HCEC 1CT (cell line): ENCODE data around the gene PITHD1.
A peak's percentile ranks its signal among the peaks of the same experiment; 100 is the strongest.
"Not testable (repeated sequence)": the region's sequence is repeated elsewhere in the genome, so short reads cannot be mapped to it uniquely, and the experiment has no call there.

Experiments used
- DNase-seq: peaks from one replicate; pipeline ENCODE4 v3.0.0-alpha.2; 2017

The PITHD1 gene, protein sequence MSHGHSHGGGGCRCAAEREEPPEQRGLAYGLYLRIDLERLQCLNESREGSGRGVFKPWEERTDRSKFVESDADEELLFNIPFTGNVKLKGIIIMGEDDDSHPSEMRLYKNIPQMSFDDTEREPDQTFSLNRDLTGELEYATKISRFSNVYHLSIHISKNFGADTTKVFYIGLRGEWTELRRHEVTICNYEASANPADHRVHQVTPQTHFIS

DNA sequence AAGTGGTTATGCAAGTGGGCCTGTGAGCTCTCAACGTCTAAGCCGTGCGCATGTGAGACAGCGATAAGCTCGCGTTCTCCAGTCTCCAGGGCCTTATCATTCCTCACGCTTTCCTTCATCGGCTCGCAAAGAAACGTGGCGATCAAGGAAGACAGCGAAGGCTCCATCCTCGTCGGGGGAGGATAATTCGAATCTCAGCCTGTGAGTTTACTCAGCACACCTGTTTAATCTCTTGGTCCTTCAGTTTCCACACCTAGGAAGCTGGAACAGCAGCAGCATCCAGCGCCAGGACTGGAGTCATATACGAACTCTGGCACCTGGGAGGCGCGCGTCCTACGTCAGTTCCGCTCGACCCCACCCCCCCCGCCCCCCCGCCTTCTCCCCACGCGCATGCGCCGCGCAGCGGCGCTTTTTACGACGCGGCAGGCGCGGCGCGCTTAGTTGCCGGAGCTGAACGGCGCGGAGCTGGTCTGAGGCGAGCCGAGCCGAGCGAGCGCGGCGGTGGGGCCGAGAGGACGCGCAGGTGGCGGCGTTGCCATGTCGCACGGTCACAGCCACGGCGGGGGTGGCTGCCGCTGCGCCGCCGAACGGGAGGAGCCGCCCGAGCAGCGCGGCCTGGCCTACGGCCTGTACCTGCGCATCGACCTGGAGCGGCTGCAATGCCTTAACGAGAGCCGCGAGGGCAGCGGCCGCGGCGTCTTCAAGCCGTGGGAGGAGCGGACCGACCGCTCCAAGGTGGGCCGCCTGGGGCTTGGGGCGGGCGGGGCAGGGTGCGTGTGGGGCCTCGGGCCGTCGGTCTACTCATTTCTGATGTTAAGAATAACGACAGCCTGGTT is at the start of gene PITHD1:
Gene PITHD1, plus strand, starts transcription at position 440 of the 836 bp plus-strand sequence. Its CDS starts 98 bp downstream, at position 538.
- peak; percentile 78 for DNase-seq

DNA sequence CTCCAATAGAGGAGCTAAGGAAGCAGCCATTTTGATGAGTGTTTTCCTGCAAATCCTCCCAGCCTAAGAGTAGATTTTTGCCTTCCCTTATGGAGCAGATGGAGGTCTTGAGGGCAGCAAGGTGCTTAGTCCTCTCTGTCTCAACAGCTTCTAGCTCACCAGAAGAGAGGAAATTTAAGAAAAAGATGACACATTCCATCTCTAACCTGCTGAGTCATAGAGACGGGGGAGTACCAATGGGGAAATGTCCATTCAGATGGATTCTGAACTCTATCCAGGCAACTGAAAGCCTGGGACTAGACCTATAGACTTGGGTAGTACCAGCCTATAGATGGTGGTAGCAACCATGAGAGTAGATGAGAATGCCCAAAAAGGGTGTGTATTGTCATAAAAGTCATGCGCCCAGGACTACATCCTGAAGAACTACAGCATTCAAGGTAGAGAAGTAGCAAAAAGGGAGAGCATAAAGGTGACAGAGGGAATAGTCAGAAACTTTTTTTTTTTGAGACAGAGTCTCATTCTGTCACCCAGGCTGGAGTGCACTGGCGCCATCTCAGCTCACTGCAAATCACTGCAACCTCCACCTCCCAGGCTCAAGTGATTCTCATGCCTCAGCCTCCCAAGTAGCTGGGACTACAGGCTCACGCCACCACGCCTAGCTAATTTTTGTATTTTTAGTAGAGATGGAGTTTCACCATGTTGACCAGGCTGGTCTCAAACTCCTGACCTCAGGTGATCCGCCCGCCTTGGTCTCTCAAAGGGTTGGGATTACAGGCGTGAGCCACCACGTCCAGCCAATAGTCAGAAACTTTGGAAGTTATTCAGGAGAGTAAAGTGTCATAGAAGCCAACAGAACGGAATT is 45.6 kb upstream of the PITHD1 start:
- peak; percentile 40 for DNase-seq

DNA sequence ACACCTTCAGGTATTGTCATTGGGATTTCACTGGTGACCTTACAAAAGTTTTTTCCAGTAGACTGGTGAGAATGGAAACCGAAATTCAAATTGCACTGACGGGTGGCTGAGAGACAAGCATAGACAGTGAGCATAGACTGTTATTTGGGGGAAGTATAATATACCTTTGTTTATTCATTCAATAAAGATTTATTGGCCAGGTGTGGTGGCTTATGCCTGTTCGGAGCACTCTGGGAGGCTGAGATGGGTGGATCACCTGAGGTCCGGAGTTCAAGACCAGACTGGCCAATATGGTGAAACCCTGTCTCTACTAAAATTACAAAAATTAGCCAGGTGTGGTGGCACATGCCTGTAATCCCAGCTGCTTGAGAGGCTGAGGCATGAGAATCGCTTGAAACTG is 44.9 kb upstream of the PITHD1 start:
- not testable (repeated sequence) for DNase-seq

DNA sequence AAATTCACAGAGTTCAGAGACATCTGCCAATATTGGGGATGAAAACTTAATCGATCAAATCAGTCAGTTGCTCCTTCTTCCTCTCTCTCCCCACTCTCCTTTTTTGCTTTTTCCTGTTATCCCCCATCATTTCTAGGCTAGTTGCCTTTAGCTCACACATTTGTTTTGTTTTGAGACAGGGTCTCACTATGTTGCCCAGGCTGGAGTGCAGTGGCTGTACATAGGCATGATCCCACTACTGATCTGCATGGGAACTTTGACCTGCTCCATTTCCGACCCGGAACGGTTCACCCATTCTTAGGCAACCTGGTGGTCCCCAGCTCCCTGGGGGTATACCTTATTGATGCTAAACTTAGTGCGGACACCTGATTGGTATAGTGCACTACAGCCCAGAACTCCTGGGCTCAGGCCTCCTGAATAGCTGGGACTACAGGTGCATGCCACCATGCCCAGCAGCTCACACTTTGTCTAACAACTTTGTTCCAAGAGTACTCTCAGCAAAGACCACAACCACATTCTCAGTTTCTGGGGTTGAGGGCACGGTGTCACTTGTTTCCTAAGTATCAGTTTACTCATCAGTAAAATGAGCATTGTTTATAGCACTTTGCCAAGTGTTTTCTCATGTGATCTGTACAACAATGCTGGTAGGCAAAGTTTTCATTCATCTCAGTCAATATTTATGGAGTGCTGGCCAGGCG is 41.6 kb upstream of the PITHD1 start:
- no peak for DNase-seq

DNA sequence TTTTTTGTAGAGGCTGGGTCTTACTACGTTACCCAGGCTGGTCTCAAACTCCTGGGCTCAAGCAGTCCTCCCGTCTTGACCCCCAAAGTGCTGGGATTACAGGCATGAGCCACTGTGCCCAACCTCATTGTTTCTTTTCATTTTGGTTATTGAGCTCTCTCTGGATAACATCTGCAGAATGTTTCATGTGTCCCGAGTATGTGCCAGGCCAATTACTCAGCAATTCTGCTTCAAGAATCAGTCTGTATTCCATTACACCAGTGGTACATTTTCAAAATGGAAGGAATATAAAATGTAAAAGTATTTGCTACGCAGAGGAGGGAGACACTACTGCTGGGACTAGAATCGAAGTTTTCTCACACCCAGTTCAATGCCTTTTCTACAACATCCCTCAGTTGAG is 36.6 kb upstream of the PITHD1 start:
- no peak for DNase-seq

DNA sequence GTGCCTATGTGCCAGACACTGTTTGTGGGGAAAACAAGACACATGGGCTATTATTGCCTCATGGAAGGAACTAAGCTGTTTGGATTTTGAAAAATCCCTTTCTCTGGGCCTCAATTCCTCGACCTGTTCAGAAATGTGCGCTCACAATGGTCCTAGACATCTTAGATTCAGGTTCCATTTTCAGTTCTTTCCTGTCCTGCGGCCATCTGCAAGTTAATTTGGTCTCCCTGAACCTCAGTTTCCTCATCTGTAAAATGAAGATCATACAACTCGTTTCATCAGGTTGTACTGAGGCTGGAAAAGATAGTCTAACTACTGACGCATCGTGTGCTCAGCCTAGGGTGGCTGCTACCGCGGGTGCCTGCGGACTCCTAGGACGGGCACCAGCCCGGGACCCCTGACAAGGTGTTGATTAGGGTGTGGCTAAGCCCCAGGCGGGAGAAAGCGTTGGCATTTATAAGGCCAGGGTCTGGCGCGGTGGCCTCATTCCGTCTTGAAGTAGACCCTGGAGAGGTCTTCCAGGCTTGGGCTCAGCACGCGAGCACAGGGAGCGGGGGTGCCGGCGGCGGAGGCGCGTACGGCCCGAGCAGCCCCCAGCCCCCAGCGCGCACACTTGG is 35.4 kb upstream of the PITHD1 start:
- DNase-seq, result peak; percentile 4

DNA sequence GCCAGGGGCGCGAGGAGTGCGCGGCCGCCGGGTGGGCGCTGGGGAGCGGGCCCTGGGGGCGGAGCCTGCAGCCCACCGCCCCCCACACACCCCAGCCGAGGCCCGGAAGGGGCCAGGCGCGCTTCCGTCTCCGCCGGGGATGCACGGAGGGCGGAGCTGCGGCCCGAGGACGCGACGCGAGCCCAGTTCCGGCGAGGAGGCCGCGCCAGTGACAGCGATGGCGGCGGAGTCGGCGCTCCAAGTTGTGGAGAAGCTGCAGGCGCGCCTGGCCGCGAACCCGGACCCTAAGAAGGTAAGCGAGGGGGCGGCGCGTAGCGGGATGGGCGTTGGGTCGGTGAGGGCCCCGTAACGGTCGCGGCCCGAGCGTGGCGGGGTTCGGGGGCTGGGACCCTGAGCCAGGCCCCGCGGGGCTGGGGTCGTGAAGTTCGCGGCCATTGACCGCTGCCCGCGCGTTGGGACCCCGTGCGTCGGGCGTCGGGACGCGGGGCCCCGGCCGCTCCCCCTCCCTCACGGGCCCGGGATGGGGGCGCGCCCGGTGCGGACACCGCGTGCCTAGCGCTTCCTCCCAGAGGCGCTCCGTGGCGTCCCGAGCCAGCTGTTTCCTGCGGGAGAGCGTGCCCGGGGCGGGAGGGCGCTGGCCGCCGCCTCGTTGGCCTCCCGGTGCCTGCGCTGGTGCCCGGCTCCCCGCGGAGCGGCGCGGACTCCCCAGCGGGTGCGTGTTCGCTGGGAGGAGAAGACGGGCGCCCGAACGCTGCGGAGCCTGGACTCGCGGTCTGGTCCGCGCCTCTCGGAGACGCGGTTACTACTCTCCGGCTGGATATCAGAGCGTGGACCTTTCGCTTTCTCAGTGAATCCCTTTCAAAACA is 34.7 kb upstream of the PITHD1 start, which contains the start of gene ELOA:
Gene ELOA, plus strand, starts transcription at position 185 of the 866 bp plus-strand sequence. Its CDS starts 33 bp downstream, at position 218.
- peak; percentile 62 for DNase-seq

DNA sequence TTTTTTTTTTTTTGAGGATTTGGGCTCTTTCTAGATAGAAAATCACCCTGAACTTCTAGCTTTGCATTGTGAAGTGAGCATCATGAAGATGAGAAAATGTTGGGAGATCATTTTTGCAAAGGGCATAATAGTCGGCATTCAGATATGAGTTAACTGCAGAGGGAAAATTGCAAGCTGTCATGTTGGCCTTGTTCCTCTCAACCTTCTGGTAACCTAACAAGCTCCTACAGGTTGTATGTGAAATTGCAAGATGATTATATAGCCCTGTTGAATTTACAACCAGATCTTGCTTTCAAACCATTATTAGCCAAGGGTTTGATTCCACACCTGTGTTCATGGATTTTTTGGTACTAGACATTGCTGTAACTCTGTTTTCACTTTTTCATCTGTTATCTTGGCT is 32.7 kb upstream of the PITHD1 start:
- DNase-seq, result peak; percentile 51

DNA sequence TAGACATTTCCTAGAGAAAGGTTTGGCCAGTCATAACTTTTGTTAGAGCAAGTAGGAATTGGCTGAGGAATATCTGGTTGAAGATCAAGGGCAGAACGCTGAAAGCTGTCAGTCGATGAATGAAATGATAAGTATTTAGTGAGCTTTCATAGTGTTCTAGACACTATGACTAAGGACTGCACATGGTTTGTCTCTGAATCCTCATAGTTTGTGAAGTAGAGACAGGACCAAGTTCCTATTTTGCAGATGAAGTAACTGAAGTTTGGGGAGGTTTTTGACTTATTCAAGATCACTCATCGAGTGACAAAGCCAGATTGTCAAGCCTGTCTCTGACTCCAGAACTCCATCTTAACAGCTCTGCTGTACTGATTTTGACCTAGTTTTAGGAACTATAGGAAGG is 30.2 kb upstream of the PITHD1 start:
- DNase-seq, result no peak

DNA sequence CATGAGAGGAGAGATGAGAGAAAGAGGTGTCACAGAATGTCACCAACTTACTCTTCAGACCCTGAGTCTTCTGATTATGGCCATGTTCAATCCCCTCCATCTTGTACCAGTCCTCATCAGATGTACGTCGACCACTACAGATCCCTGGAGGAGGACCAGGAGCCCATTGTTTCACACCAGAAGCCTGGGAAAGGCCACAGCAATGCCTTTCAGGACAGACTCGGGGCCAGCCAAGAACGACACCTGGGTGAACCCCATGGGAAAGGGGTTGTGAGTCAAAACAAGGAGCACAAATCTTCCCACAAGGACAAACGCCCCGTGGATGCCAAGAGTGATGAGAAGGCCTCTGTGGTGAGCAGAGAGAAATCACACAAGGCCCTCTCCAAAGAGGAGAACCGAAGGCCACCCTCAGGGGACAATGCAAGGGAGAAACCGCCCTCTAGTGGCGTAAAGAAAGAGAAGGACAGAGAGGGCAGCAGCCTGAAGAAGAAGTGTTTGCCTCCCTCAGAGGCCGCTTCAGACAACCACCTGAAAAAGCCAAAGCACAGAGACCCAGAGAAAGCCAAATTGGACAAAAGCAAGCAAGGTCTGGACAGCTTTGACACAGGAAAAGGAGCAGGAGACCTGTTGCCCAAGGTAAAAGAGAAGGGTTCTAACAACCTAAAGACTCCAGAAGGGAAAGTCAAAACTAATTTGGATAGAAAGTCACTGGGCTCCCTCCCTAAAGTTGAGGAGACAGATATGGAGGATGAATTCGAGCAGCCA is 27.0 kb upstream of the PITHD1 start:
- peak; percentile 58 for DNase-seq

DNA sequence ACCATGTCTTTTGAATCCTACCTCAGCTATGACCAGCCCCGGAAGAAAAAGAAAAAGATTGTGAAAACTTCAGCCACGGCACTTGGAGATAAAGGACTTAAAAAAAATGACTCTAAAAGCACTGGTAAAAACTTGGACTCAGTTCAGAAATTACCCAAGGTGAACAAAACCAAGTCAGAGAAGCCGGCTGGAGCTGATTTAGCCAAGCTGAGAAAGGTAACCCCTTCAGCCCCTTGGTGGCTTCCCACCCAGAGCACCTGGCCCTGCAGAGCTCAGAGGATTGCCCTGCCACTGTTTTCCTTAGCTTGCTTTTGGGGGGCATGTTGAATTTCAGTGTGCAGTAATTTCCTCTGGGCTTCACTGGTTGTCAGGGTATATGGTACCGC is 26.4 kb upstream of the PITHD1 start:
- no peak for DNase-seq

DNA sequence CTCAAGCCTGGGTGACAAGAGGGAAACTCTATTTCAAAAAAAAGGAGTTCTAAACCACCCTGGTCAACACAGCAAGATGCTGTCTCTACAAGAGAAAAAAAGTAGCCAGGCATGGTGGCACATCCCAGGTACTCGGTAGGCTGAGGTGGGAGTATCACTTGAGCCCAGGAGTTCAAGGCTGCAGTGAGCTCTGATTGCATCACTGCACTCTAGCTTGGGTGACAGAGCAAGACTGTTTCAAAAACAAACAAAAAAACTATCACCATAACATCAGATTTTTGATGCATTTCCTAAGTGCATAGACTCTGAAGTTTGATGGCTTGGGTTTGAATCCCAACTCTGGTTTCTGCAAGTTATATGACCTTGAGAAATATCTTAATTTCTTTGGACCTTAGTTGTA is 25.3 kb upstream of the PITHD1 start:
- no peak for DNase-seq

DNA sequence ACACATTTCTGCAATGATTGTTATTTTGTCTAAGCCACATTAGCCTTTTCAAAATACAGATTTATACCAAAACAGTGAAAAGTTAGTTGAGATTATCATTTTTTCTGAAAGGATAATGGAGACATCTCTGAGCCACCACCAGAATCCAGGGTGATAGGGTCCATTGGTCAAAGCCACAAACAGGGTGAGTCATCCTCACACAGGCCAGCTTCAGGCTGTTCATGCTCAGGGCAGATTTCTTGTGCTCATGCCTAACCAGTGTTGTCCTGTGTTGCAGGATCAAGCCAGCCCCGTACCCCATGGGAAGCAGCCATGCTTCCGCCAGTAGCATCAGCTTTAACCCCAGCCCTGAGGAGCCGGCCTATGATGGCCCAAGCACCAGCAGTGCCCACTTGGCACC is 21.5 kb upstream of the PITHD1 start:
- peak; percentile 60 for DNase-seq

DNA sequence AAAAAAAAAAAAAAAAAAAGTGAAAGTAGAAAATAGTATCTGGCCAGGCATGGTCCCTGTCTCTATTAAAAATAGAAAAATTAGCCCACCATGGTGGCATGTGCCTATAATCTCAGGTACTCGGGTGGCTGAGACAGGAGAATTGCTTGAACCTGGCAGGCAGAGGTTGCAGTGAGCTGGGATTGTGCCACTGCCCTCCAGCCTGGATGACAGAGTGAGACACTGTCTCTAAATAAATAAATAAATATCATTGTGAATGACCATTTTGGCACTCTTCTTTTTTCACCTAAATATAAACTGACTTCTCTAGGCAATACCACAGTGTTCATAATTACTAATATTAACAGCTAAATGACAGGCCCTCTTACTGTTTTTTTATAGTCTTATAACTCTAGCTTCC is 20.4 kb upstream of the PITHD1 start:
- no peak for DNase-seq

DNA sequence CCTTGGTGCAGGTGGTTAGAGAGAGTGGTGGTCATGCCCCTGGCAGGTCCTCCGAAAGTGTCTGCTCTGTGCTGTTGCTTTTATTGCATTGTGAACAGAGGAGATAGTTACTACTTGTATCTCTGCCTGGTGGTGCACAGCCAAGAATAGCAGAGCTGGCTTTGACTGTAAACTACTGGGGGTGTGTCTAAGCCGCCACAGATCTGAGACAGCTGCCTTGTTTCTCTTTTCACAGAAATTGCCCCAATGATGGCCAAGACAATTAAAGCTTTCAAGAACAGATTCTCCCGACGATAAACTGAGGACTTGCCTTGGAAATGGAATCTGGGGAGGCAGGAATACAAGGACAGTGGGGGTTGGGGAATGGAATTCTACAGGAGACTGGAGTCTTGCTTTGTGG is 18.9 kb upstream of the PITHD1 start:
- no peak for DNase-seq

DNA sequence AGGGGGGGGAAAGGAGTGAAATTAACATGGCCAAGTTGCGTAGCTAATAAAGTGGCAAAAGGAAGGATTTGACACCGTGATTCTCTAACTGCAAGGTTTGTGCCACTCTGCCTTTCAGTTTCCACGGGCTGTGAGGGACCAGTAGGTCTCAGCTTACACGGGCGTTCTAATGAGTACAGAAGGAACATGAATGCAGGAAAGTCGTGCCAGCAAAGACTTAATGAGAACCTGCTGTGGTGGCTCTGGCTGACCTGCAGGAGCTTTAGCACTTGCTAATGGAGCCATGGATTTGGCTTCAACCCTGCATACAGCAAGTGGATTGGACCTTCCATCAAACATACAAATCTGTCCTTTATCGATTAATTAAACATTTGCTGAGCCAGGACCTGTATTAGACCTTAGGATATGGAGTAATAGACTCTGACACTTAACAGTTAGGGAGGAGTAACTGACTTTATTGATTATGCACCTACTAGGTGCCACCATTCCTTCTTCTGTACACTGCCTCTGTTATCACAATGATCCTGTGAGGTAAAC is 15.1 kb upstream of the PITHD1 start:
- DNase-seq, result no peak

DNA sequence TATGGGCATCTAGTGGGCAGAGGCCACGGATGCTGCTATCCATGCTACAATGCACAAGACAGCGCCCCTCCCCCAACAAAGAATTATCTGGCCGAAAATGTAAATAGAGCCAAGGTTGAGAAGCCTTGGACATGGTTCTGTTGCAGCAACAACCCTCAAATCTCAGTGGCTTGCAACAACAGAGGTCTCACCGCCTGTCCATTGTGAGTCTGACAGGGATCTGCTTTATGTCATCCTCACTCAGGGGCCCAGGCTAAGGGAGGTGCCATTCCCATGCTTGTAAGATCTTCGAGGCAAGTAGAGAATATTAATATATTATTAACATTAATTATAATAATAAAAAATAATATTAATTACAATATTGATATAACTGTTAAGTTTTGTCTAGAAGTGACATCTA is 9.5 kb upstream of the PITHD1 start:
- DNase-seq, result no peak

DNA sequence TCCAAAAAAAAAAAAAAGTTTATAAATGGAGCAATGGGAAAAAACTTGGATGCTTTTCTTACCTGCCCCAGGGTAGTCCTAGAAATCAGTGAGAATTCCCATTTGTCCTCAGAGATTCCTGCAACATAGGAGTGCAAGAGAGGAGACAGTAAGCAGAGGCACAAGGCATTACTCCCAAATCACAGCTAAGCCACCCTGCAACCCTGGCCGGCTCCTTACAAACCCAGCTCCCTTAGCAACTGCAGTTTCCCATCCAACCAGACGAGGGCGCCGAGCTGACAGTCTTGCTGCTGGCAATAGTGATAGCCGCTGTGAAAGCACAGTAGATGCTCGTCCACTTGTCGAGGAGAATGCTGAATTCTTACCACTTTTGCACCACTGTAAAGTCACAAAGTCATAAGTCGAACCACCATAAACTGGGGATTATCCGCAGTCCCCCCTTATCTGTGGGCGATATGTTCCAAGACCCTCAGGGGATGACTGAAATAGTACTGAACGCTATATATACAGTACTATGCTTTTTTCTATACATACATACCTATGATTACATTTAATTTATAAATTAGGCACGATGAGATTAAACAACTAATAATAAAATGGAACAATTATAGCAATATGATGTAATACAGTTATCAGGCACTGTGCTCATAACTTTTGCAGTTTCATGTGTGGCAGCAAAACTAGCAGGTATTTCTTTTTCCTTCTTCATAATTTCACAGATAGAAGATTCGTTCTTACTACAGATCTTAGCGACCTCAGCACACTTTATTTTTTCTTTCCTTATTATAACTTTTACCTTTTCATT is 6.0 kb upstream of the PITHD1 start:
- DNase-seq, result peak; percentile 71

DNA sequence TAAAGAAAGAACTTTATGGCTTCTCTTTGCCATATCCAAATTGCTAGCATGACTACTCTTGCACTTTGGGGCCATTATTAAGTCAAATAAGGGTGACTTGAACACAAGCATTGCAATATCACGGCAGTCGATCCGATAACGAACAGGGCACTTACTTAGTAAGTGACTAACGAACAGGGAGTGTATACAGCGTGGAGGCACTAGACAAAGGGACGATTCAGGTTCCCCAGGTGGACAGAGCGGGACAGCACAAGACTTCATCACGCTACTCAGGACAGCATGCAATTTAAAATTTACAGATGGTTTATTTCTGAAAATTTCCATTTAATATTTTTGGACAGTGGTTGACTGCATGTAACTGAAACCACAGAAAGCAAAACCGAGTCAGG is 5.4 kb upstream of the PITHD1 start:
- DNase-seq, result no peak
